GM23248 (cell line): ENCODE results near the gene FGF6.

Experiments
- EZH2 ChIP-seq: fragments of 200-600 bp; sonication (generic); IDR thresholded peaks from 2 replicates; pipeline ENCODE4 v1.6.1; 2018; ENCODE audit warnings: antibody characterized with exemption, mild to moderate bottlenecking; ENCODE audit not compliant: insufficient read depth, poor library complexity, severe bottlenecking
- EZH2phosphoT487 ChIP-seq: fragments of 200-600 bp; sonication (generic); IDR thresholded peaks from 2 replicates; pipeline ENCODE4 v1.6.1; 2018; ENCODE audit warnings: antibody characterized with exemption, moderate library complexity, mild to moderate bottlenecking, low read depth; ENCODE audit not compliant: insufficient read depth

GRCh38 chr12:4392223-4392742, 53.3 kb downstream of the FGF6 start:
- TF ChIP-seq EZH2 (no peak), EZH2phosphoT487 (no peak)
